ENCODE results near the gene SPINT3.

SPINT3 gene

GRCh38 chr20:45518282-45518681 lies 2.9 kb upstream of the SPINT3 start:
- Mint-ChIP-seq H3K36me3 (ENCODE audit: low read depth) (no peaks in the 10 kb centered on the region), H3K4me3 (no peak overlapping the region), H3K27ac (no peak overlapping the region), H3K9me3 (no peaks in the 10 kb centered on the region), H3K27me3 (ENCODE audit: low read depth) (peaks cover 13% of the 10 kb centered on the region), H3K4me1 (ENCODE audit: low read depth) (no peaks in the 10 kb centered on the region)
- no peak for DNase-seq (ENCODE audit: low spot score)

- peaks cover 26% of the 10 kb centered on the region for H3K27me3 Mint-ChIP-seq (ENCODE audit: low read depth)
- no peak overlapping the region for H3K4me3 Mint-ChIP-seq
- no peak for DNase-seq (ENCODE audit: low spot score)
- no peaks in the 10 kb centered on the region for H3K9me3 Mint-ChIP-seq
- no peak overlapping the region for H3K27ac Mint-ChIP-seq
- H3K4me1 Mint-ChIP-seq (ENCODE audit: low read depth) = peaks cover 8% of the 10 kb centered on the region
- no peaks in the 10 kb centered on the region for H3K36me3 Mint-ChIP-seq (ENCODE audit: low read depth)
Observed at GRCh38 chr20:45510242-45510862, 5.1 kb downstream of the SPINT3 start.

- Mint-ChIP-seq H3K36me3 (ENCODE audit: low read depth) (no peaks in the 10 kb centered on the region), H3K27ac (no peak overlapping the region), H3K9me3 (no peaks in the 10 kb centered on the region), H3K27me3 (ENCODE audit: low read depth) (peaks cover 24% of the 10 kb centered on the region), H3K4me3 (no peak overlapping the region), H3K4me1 (ENCODE audit: low read depth) (peaks cover 8% of the 10 kb centered on the region)
- no peak for DNase-seq (ENCODE audit: low spot score)
Observed at GRCh38 chr20:45509091-45509490, 6.3 kb downstream of the SPINT3 start.

- H3K9me3 Mint-ChIP-seq = no peaks in the 10 kb centered on the region
- H3K27ac Mint-ChIP-seq = no peak overlapping the region
- no peak for DNase-seq (ENCODE audit: low spot score)
- no peaks in the 10 kb centered on the region for H3K36me3 Mint-ChIP-seq (ENCODE audit: low read depth)
- H3K27me3 Mint-ChIP-seq (ENCODE audit: low read depth) = peaks cover 26% of the 10 kb centered on the region
- peaks cover 8% of the 10 kb centered on the region for H3K4me1 Mint-ChIP-seq (ENCODE audit: low read depth)
- H3K4me3 Mint-ChIP-seq = no peak overlapping the region
Observed at GRCh38 chr20:45508068-45508886, 7.1 kb downstream of the SPINT3 start.

- H3K4me3 Mint-ChIP-seq = no peak overlapping the region
- peaks cover 8% of the 10 kb centered on the region for H3K4me1 Mint-ChIP-seq (ENCODE audit: low read depth)
- no peak overlapping the region for H3K27ac Mint-ChIP-seq
Observed at GRCh38 chr20:45507011-45507820, 8.2 kb downstream of the SPINT3 start.

GRCh38 chr20:45506398-45506797 lies 9.0 kb downstream of the SPINT3 start:
- Mint-ChIP-seq H3K9me3 (no peaks in the 10 kb centered on the region), H3K4me1 (ENCODE audit: low read depth) (peaks cover 8% of the 10 kb centered on the region), H3K27ac (no peak overlapping the region), H3K27me3 (ENCODE audit: low read depth) (peaks cover 26% of the 10 kb centered on the region), H3K36me3 (ENCODE audit: low read depth) (no peaks in the 10 kb centered on the region), H3K4me3 (no peak overlapping the region)
- DNase-seq (ENCODE audit: low spot score) = no peak

More at GRCh38 chr20:45507011-45507820, 8.2 kb downstream of the SPINT3 start:
- Mint-ChIP-seq H3K36me3 (ENCODE audit: low read depth) (no peaks in the 10 kb centered on the region), H3K9me3 (no peaks in the 10 kb centered on the region), H3K27me3 (ENCODE audit: low read depth) (peaks cover 25% of the 10 kb centered on the region)
- peak; percentile 18 for DNase-seq (ENCODE audit: low spot score)

GRCh38 chr20:45503403-45503802 lies 12.0 kb downstream of the SPINT3 start:
- no peaks in the 10 kb centered on the region for H3K9me3 Mint-ChIP-seq
- H3K27ac Mint-ChIP-seq = no peak overlapping the region
- peaks cover 27% of the 10 kb centered on the region for H3K27me3 Mint-ChIP-seq (ENCODE audit: low read depth)
- DNase-seq (ENCODE audit: low spot score) = no peak
- H3K4me1 Mint-ChIP-seq (ENCODE audit: low read depth) = peaks cover 8% of the 10 kb centered on the region
- no peaks in the 10 kb centered on the region for H3K36me3 Mint-ChIP-seq (ENCODE audit: low read depth)
- no peak overlapping the region for H3K4me3 Mint-ChIP-seq

GRCh38 chr20:45502561-45502960 lies 12.9 kb downstream of the SPINT3 start:
- Mint-ChIP-seq H3K4me3 (no peak overlapping the region), H3K4me1 (ENCODE audit: low read depth) (peaks cover 7% of the 10 kb centered on the region), H3K9me3 (no peaks in the 10 kb centered on the region), H3K36me3 (ENCODE audit: low read depth) (no peaks in the 10 kb centered on the region), H3K27ac (no peak overlapping the region), H3K27me3 (ENCODE audit: low read depth) (peaks cover 27% of the 10 kb centered on the region)
- no peak for DNase-seq (ENCODE audit: low spot score)

- H3K27ac Mint-ChIP-seq = no peak overlapping the region
- no peaks in the 10 kb centered on the region for H3K4me1 Mint-ChIP-seq (ENCODE audit: low read depth)
- no peak for DNase-seq (ENCODE audit: low spot score)
- H3K4me3 Mint-ChIP-seq = no peak overlapping the region
- peaks cover 24% of the 10 kb centered on the region for H3K27me3 Mint-ChIP-seq (ENCODE audit: low read depth)
- H3K9me3 Mint-ChIP-seq = no peaks in the 10 kb centered on the region
- no peaks in the 10 kb centered on the region for H3K36me3 Mint-ChIP-seq (ENCODE audit: low read depth)
Observed at GRCh38 chr20:45501600-45501999, 13.8 kb downstream of the SPINT3 start.

- H3K9me3 Mint-ChIP-seq = no peaks in the 10 kb centered on the region
- no peak overlapping the region for H3K4me3 Mint-ChIP-seq
- peaks cover 21% of the 10 kb centered on the region for H3K27me3 Mint-ChIP-seq (ENCODE audit: low read depth)
- no peak for DNase-seq (ENCODE audit: low spot score)
- no peaks in the 10 kb centered on the region for H3K4me1 Mint-ChIP-seq (ENCODE audit: low read depth)
- H3K36me3 Mint-ChIP-seq (ENCODE audit: low read depth) = no peaks in the 10 kb centered on the region
- no peak overlapping the region for H3K27ac Mint-ChIP-seq
Observed at GRCh38 chr20:45500022-45500421, 15.4 kb downstream of the SPINT3 start.

- peaks cover 19% of the 10 kb centered on the region for H3K27me3 Mint-ChIP-seq (ENCODE audit: low read depth)
- H3K4me3 Mint-ChIP-seq = no peak overlapping the region
- H3K4me1 Mint-ChIP-seq (ENCODE audit: low read depth) = no peaks in the 10 kb centered on the region
- DNase-seq (ENCODE audit: low spot score) = no peak
- H3K27ac Mint-ChIP-seq = no peak overlapping the region
- no peaks in the 10 kb centered on the region for H3K36me3 Mint-ChIP-seq (ENCODE audit: low read depth)
- no peaks in the 10 kb centered on the region for H3K9me3 Mint-ChIP-seq
Observed at GRCh38 chr20:45497971-45498494, 17.4 kb downstream of the SPINT3 start.

GRCh38 chr20:45496166-45496565 lies 19.3 kb downstream of the SPINT3 start:
- no peaks in the 10 kb centered on the region for H3K4me1 Mint-ChIP-seq (ENCODE audit: low read depth)
- no peaks in the 10 kb centered on the region for H3K36me3 Mint-ChIP-seq (ENCODE audit: low read depth)
- DNase-seq (ENCODE audit: low spot score) = no peak
- H3K27me3 Mint-ChIP-seq (ENCODE audit: low read depth) = peaks cover 17% of the 10 kb centered on the region
- no peak overlapping the region for H3K27ac Mint-ChIP-seq
- no peaks in the 10 kb centered on the region for H3K9me3 Mint-ChIP-seq
- no peak overlapping the region for H3K4me3 Mint-ChIP-seq

GRCh38 chr20:45495501-45495941 lies 19.9 kb downstream of the SPINT3 start:
- Mint-ChIP-seq H3K27me3 (ENCODE audit: low read depth) (peaks cover 16% of the 10 kb centered on the region), H3K36me3 (ENCODE audit: low read depth) (no peaks in the 10 kb centered on the region), H3K27ac (no peak overlapping the region), H3K4me3 (no peak overlapping the region), H3K4me1 (ENCODE audit: low read depth) (no peaks in the 10 kb centered on the region), H3K9me3 (no peaks in the 10 kb centered on the region)
- no peak for DNase-seq (ENCODE audit: low spot score)

- H3K4me3 Mint-ChIP-seq = no peak overlapping the region
- no peak for DNase-seq (ENCODE audit: low spot score)
- H3K27ac Mint-ChIP-seq = no peak overlapping the region
- peaks cover 31% of the 10 kb centered on the region for H3K27me3 Mint-ChIP-seq (ENCODE audit: low read depth)
- H3K4me1 Mint-ChIP-seq (ENCODE audit: low read depth) = no peaks in the 10 kb centered on the region
- H3K36me3 Mint-ChIP-seq (ENCODE audit: low read depth) = no peaks in the 10 kb centered on the region
- no peaks in the 10 kb centered on the region for H3K9me3 Mint-ChIP-seq
Observed at GRCh38 chr20:45489083-45489531, 26.3 kb downstream of the SPINT3 start.
